H9 (cell line): ENCODE data around the gene CHGA. TPM values are rescaled to one million over a fixed set of nuclear protein-coding genes. Genes with fewer than 3 reads are reported as not detected.

Source experiments
- DNase-seq: peaks from one replicate; pipeline ENCODE4 v3.0.0-alpha.2; 2017
- H2AFZ ChIP-seq: one replicate; pipeline ENCODE4 v1.6.1; 2013; ENCODE audit warnings: mild to moderate bottlenecking, low read length, control low read depth, moderate library complexity
- H2AK5ac ChIP-seq: 2 replicates; pipeline ENCODE4 v1.6.1; 2013; ENCODE audit warnings: low read length, control low read depth, mixed read lengths; ENCODE audit not compliant: insufficient read length
- H2BK120ac ChIP-seq: one replicate; pipeline ENCODE4 v1.6.1; 2013; ENCODE audit warnings: low read depth, mild to moderate bottlenecking, low read length, control low read depth, inconsistent platforms; ENCODE audit not compliant: poor library complexity, severe bottlenecking
- H2BK12ac ChIP-seq: 2 replicates; pipeline ENCODE4 v1.6.1; 2013; ENCODE audit warnings: low read length, control low read depth, mixed read lengths, low read depth; ENCODE audit not compliant: insufficient read length
- H2BK15ac ChIP-seq: 2 replicates; pipeline ENCODE4 v1.6.1; 2013; ENCODE audit warnings: low read depth, low read length, control low read depth
- H2BK20ac ChIP-seq: one replicate; pipeline ENCODE4 v1.6.1; 2013; ENCODE audit warnings: low read depth, mild to moderate bottlenecking, low read length, control low read depth, inconsistent platforms; ENCODE audit not compliant: poor library complexity, severe bottlenecking
- H2BK5ac ChIP-seq: 2 replicates; pipeline ENCODE4 v1.6.1; 2013; ENCODE audit warnings: low read length, control low read depth, mixed read lengths; ENCODE audit not compliant: insufficient read length
- H3K14ac ChIP-seq: 2 replicates; pipeline ENCODE4 v1.6.1; 2013; ENCODE audit warnings: low read length, control low read depth; ENCODE audit not compliant: insufficient read depth
- H3K18ac ChIP-seq: 2 replicates; pipeline ENCODE4 v1.6.1; 2013; ENCODE audit warnings: low read depth, mild to moderate bottlenecking, mixed read lengths, low read length, control low read depth; ENCODE audit not compliant: insufficient read length
- H3K23ac ChIP-seq: 2 replicates; pipeline ENCODE4 v1.6.1; 2013; ENCODE audit warnings: low read length, control low read depth, mixed read lengths, low read depth; ENCODE audit not compliant: insufficient read length
- H3K23me2 ChIP-seq: 2 replicates; pipeline ENCODE4 v1.6.1; 2013; ENCODE audit warnings: low read depth, mild to moderate bottlenecking, mixed read lengths, low read length, control low read depth; ENCODE audit not compliant: insufficient read length, poor library complexity, severe bottlenecking
- H3K27ac ChIP-seq: 2 replicates; pipeline ENCODE4 v1.5.1; 2013; ENCODE audit warnings: low read length, control low read depth, mixed read lengths, low read depth; ENCODE audit not compliant: insufficient read length
- H3K27me3 ChIP-seq: 2 replicates; pipeline ENCODE4 v1.6.1; 2013; ENCODE audit warnings: low read length, control low read depth, inconsistent platforms; ENCODE audit not compliant: insufficient read depth
- H3K4ac ChIP-seq: 2 replicates; pipeline ENCODE4 v1.6.1; 2013; ENCODE audit warnings: low read depth, mild to moderate bottlenecking, control low read depth, inconsistent platforms, low read length, moderate library complexity
- H3K4me1 ChIP-seq: 2 replicates; pipeline ENCODE4 v1.6.1; 2013; ENCODE audit warnings: low read length, control low read depth, inconsistent platforms; ENCODE audit not compliant: insufficient read depth
- H3K4me2 ChIP-seq: 2 replicates; pipeline ENCODE4 v1.6.1; 2013; ENCODE audit warnings: low read length, control low read depth, mixed read lengths; ENCODE audit not compliant: insufficient read length, insufficient read depth
- H3K56ac ChIP-seq: 2 replicates; pipeline ENCODE4 v1.6.1; 2013; ENCODE audit warnings: low read depth, mild to moderate bottlenecking, mixed read lengths, low read length, control low read depth; ENCODE audit not compliant: insufficient read length
- H3K79me1 ChIP-seq: 2 replicates; pipeline ENCODE4 v1.6.1; 2013; ENCODE audit warnings: low read depth, mild to moderate bottlenecking, moderate library complexity, low read length, control low read depth, inconsistent platforms; ENCODE audit not compliant: insufficient read depth, poor library complexity, severe bottlenecking
- H3K79me2 ChIP-seq: 2 replicates; pipeline ENCODE4 v1.6.1; 2013; ENCODE audit warnings: low read length, control low read depth, inconsistent platforms; ENCODE audit not compliant: insufficient read depth
- H3K9ac ChIP-seq: 2 replicates; pipeline ENCODE4 v1.6.1; 2013; ENCODE audit warnings: low read length, control low read depth, mixed read lengths; ENCODE audit not compliant: insufficient read length; ENCODE audit errors: extremely low read depth
- H3K9me3 ChIP-seq: one replicate; pipeline ENCODE4 v1.6.1; 2013; ENCODE audit warnings: low read depth, low read length, inconsistent platforms; ENCODE audit not compliant: control insufficient read depth
- H3T11ph ChIP-seq: one replicate; pipeline ENCODE4 v1.6.1; 2013; ENCODE audit warnings: mild to moderate bottlenecking, low read length, control low read depth, inconsistent platforms
- H4K20me1 ChIP-seq: one replicate; pipeline ENCODE4 v1.6.1; 2013; ENCODE audit not compliant: control insufficient read depth, insufficient read length, insufficient read depth
- H4K5ac ChIP-seq: 2 replicates; pipeline ENCODE4 v1.6.1; 2013; ENCODE audit warnings: low read depth, mild to moderate bottlenecking, mixed read lengths, low read length, control low read depth; ENCODE audit not compliant: insufficient read length
- H4K8ac ChIP-seq: replicated peaks from 2 replicates; pipeline ENCODE4 v1.6.1; 2013; ENCODE audit warnings: low read length, control low read depth, mixed read lengths, low read depth; ENCODE audit not compliant: insufficient read length
- H4K91ac ChIP-seq: 2 replicates; pipeline ENCODE4 v1.6.1; 2013; ENCODE audit warnings: low read depth, mild to moderate bottlenecking, moderate library complexity, mixed read lengths, low read length, control low read depth; ENCODE audit not compliant: insufficient read length
- H3K27ac Mint-ChIP-seq, 3 experiments: 2 replicates in 2 of 3; 3 replicates in 1 of 3; pipeline ENCODE4 v1.8.0; 2020 to 2021; ENCODE audit warnings: mixed read lengths in 3 of 3, mild to moderate bottlenecking in 1 of 3, moderate library complexity in 1 of 3
- H3K27me3 Mint-ChIP-seq: 2 replicates; pipeline ENCODE4 v1.8.0; 2021; ENCODE audit warnings: low read depth, mild to moderate bottlenecking, moderate library complexity, mixed read lengths
- H3K36me3 Mint-ChIP-seq, 3 experiments: 2 replicates in 2 of 3; 3 replicates in 1 of 3; pipeline ENCODE4 v1.8.0; 2020 to 2021; ENCODE audit warnings: low read depth in 3 of 3, mixed read lengths in 3 of 3; ENCODE audit not compliant: insufficient read depth in 1 of 3
- H3K4me1 Mint-ChIP-seq, 2 experiments: 2 replicates each; pipeline ENCODE4 v1.8.0; 2020; ENCODE audit warnings: mixed read lengths in 2 of 2
- H3K4me3 Mint-ChIP-seq, 2 experiments: 2 replicates in 1 of 2; 3 replicates in 1 of 2; pipeline ENCODE4 v1.8.0; 2020 to 2021; ENCODE audit warnings: mild to moderate bottlenecking in 2 of 2, mixed read lengths in 2 of 2, moderate library complexity in 1 of 2
- H3K9me3 Mint-ChIP-seq, 2 experiments: 2 replicates in 1 of 2; 3 replicates in 1 of 2; pipeline ENCODE4 v1.8.0; 2020; ENCODE audit warnings: mild to moderate bottlenecking in 2 of 2, mixed read lengths in 2 of 2, moderate library complexity in 1 of 2
- WGBS: extraction: QIAGEN DNeasy Blood & Tissue Kit; methylation state at CpG from one replicate; pipeline ENCODE4 v1.1.7; 2013; ENCODE audit warnings: missing lambda C conversion rate, low lambda C conversion rate, mixed read lengths; ENCODE audit not compliant: insufficient read length; ENCODE audit errors: extremely low coverage; 5-methylcytosine and 5-hydroxymethylcytosine counted together
- total RNA-seq: library from RNA; stranded (reverse); gene quantifications from 2 replicates; pipeline ENCODE4 v1.2.1, GENCODE V29; 2021
- TF ChIP-seq, protein P1 (sequence below): fragments of 200-600 bp; sonication (generic); conservative IDR thresholded peaks from 3 replicates; pipeline ENCODE4 v1.8.0; 2021; ENCODE audit warnings: antibody characterized with exemption, mild to moderate bottlenecking

The CHGA gene
- total RNA-seq, 1 experiment from 2014 or later = 6.7 TPM

DNA sequence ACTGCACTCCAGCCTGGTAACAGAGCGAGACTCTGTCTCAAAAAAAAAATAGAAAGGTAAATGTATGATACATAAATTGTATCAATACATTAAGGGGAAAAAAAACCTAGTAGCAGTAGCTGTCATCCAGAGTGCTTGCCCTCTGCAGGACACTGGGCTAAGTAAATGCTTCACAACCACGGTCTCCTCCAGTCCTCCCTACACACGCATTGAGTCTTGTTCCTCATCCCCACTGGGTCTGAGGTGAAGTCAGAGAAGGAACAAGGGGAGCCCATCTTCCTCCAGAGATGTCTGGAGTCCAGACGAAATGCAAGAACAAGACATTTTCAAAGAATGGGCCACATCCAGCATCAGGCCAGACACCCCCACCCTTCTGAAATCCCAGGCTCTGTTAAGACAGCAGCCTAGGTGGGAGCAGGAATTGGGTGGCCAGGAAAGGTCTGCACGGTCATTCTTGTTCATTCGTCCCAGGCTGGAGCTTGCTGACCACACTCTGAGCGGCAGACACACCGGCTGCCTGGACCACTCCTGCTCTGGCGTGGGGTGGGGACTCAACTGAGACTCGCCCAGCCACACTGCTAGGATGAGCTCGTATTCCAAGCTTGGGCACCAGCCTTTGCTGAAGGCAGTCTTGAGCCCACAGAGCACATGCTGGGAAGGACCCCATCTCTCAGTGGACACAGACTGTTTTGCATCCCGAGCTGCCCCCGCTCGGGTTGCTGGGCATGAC is 45.5 kb downstream of the CHGA start:
- Histone ChIP-seq H3K79me1 (peaks cover 3% of the 10 kb centered on the region), H2BK120ac (no peak overlapping the region), H4K8ac (no peak overlapping the region), H4K91ac (no peak overlapping the region), H4K20me1 (no peaks in the 10 kb centered on the region), H2BK12ac (no peak overlapping the region), H3K4me2 (no peak overlapping the region), H3K18ac (no peak overlapping the region), H2BK5ac (no peak overlapping the region), H3K9me3 (no peaks in the 10 kb centered on the region), H3K23me2 (no peaks in the 10 kb centered on the region), H3T11ph (no peak overlapping the region), H3K4me1 (peaks cover 5% of the 10 kb centered on the region; the same call in 1 of the 2 replicates), H3K9ac (no peak overlapping the region), H3K56ac (no peak overlapping the region), H2AK5ac (no peak overlapping the region), H3K27me3 (no peaks in the 10 kb centered on the region), H2BK15ac (no peak overlapping the region), H3K27ac (no peak overlapping the region), H3K79me2 (peaks cover 6% of the 10 kb centered on the region; the same call in 1 of the 2 replicates), H3K23ac (no peak overlapping the region), H3K14ac (no peak overlapping the region; the same call in 1 of the 2 replicates), H2AFZ (no peak overlapping the region), H2BK20ac (no peak overlapping the region), H3K4ac (no peak overlapping the region), H4K5ac (no peak overlapping the region)
- no CpG with 5 or more reads among the region's 14 CpGs for WGBS
- no peaks in the 10 kb centered on the region for H3K27me3 Mint-ChIP-seq
- TF ChIP-seq, protein P1, sequence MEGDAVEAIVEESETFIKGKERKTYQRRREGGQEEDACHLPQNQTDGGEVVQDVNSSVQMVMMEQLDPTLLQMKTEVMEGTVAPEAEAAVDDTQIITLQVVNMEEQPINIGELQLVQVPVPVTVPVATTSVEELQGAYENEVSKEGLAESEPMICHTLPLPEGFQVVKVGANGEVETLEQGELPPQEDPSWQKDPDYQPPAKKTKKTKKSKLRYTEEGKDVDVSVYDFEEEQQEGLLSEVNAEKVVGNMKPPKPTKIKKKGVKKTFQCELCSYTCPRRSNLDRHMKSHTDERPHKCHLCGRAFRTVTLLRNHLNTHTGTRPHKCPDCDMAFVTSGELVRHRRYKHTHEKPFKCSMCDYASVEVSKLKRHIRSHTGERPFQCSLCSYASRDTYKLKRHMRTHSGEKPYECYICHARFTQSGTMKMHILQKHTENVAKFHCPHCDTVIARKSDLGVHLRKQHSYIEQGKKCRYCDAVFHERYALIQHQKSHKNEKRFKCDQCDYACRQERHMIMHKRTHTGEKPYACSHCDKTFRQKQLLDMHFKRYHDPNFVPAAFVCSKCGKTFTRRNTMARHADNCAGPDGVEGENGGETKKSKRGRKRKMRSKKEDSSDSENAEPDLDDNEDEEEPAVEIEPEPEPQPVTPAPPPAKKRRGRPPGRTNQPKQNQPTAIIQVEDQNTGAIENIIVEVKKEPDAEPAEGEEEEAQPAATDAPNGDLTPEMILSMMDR = no peak
- peak overlapping the region in 1 of 3 experiments; percentile 58; a peak in 1 of 7 replicates for H3K27ac Mint-ChIP-seq
- no peak for DNase-seq
- H3K4me3 Mint-ChIP-seq = no peak overlapping the region
- peaks cover 42 to 51% of the 10 kb centered on the region in 2 experiments for H3K4me1 Mint-ChIP-seq
- H3K36me3 Mint-ChIP-seq = peaks cover 7 to 16% (median 13%) of the 10 kb centered on the region in 3 experiments
- H3K9me3 Mint-ChIP-seq = peaks cover 6 to 16% of the 10 kb centered on the region in 2 experiments
